ENCODE results near the gene TBC1D1.
"Not testable (repeated sequence)": the region's sequence is repeated elsewhere in the genome, so short reads cannot be mapped to it uniquely, and the experiment has no call there.

TBC1D1 gene

GRCh38 chr4:37960679-37961450 lies 70.0 kb downstream of the TBC1D1 start:
- in situ Hi-C loops (cut with MboI; ENCODE audit: low sequenced_read_pairs): no loop called here

GRCh38 chr4:37964734-37965457 lies 74.0 kb downstream of the TBC1D1 start:
- in situ Hi-C loops (cut with MboI; ENCODE audit: low sequenced_read_pairs): no loop called here

GRCh38 chr4:37966044-37966443 lies 75.2 kb downstream of the TBC1D1 start:
- in situ Hi-C loops (cut with MboI; ENCODE audit: low sequenced_read_pairs): no loop called here

GRCh38 chr4:37967736-37968135 lies 76.9 kb downstream of the TBC1D1 start:
- in situ Hi-C loops (cut with MboI; ENCODE audit: low sequenced_read_pairs): no loop called here

GRCh38 chr4:37968747-37969146 lies 77.9 kb downstream of the TBC1D1 start:
- in situ Hi-C loops (cut with MboI; ENCODE audit: low sequenced_read_pairs): no loop called here

- in situ Hi-C loops (cut with MboI; ENCODE audit: low sequenced_read_pairs): no loop called here
Observed at GRCh38 chr4:37970702-37971101, 79.8 kb downstream of the TBC1D1 start.

GRCh38 chr4:37971202-37971601 lies 80.3 kb downstream of the TBC1D1 start:
- in situ Hi-C loops (cut with MboI; ENCODE audit: low sequenced_read_pairs): no loop called here

- in situ Hi-C loops (cut with MboI; ENCODE audit: low sequenced_read_pairs): no loop called here
Observed at GRCh38 chr4:37973441-37973840, 82.6 kb downstream of the TBC1D1 start.

GRCh38 chr4:37975321-37975822 lies 84.5 kb downstream of the TBC1D1 start:
- in situ Hi-C loops (cut with MboI; ENCODE audit: low sequenced_read_pairs): not testable (repeated sequence)

GRCh38 chr4:37976507-37976906 lies 85.6 kb downstream of the TBC1D1 start:
- in situ Hi-C loops (cut with MboI; ENCODE audit: low sequenced_read_pairs): no loop called here

- in situ Hi-C loops (cut with MboI; ENCODE audit: low sequenced_read_pairs): no loop called here
Observed at GRCh38 chr4:37976991-37977470, 86.1 kb downstream of the TBC1D1 start.

GRCh38 chr4:37977471-37978247 lies 86.8 kb downstream of the TBC1D1 start:
- in situ Hi-C loops (cut with MboI; ENCODE audit: low sequenced_read_pairs): no loop called here

GRCh38 chr4:37978248-37978924 lies 87.5 kb downstream of the TBC1D1 start:
- in situ Hi-C loops (cut with MboI; ENCODE audit: low sequenced_read_pairs): no loop called here

GRCh38 chr4:37980246-37980645 lies 89.4 kb downstream of the TBC1D1 start:
- in situ Hi-C loops (cut with MboI; ENCODE audit: low sequenced_read_pairs): no loop called here

GRCh38 chr4:37981425-37981824 lies 90.5 kb downstream of the TBC1D1 start:
- in situ Hi-C loops (cut with MboI; ENCODE audit: low sequenced_read_pairs): no loop called here

GRCh38 chr4:37981844-37982720 lies 91.2 kb downstream of the TBC1D1 start:
- in situ Hi-C loops (cut with MboI; ENCODE audit: low sequenced_read_pairs): no loop called here

- in situ Hi-C loops (cut with MboI; ENCODE audit: low sequenced_read_pairs): no loop called here
Observed at GRCh38 chr4:37982736-37983135, 91.9 kb downstream of the TBC1D1 start.

- in situ Hi-C loops (cut with MboI; ENCODE audit: low sequenced_read_pairs): no loop called here
Observed at GRCh38 chr4:37983951-37984350, 93.1 kb downstream of the TBC1D1 start.

- in situ Hi-C loops (cut with MboI; ENCODE audit: low sequenced_read_pairs): no loop called here
Observed at GRCh38 chr4:37985730-37986275, 94.9 kb downstream of the TBC1D1 start.

Measured in HL-60/S4 (cell line).